Left forelimb (tissue), 1 donor: Measurements from ENCODE around the gene ZNF253.
"Not testable (repeated sequence)": the region's sequence is repeated elsewhere in the genome, so short reads cannot be mapped to it uniquely, and the experiment has no call there.

Experiments
- DNase-seq: peaks from one replicate; pipeline ENCODE4 v3.0.0-alpha.2; 2018; ENCODE audit warnings: low spot score

The ZNF253 gene

GRCh38 chr19:19865750-19866610, at the start of gene ZNF253:
ZNF253 (plus strand) TSS chr19:19865882; CDS start chr19:19865997, 115 bp downstream.
- DNase-seq: peak; percentile 96

GRCh38 chr19:19816679-19817078, 49.0 kb upstream of the ZNF253 start:
- no peak for DNase-seq

GRCh38 chr19:19817357-19817756, 48.3 kb upstream of the ZNF253 start:
- no peak for DNase-seq

GRCh38 chr19:19820774-19821320, 44.8 kb upstream of the ZNF253 start:
- DNase-seq: no peak

GRCh38 chr19:19821366-19821951, 44.2 kb upstream of the ZNF253 start, which contains the start of gene ZNF506:
ZNF506 (minus strand) TSS chr19:19821750; CDS start chr19:19821603, 147 bp downstream.
- DNase-seq: peak; percentile 98

GRCh38 chr19:19821976-19822375, 43.7 kb upstream of the ZNF253 start:
- peak; percentile 69 for DNase-seq

- DNase-seq: no peak
Observed at GRCh38 chr19:19823916-19824315, 41.8 kb upstream of the ZNF253 start.

GRCh38 chr19:19826875-19827274, 38.8 kb upstream of the ZNF253 start:
- DNase-seq: no peak

GRCh38 chr19:19835560-19836038, 30.1 kb upstream of the ZNF253 start:
- no peak for DNase-seq

- no peak for DNase-seq
Observed at GRCh38 chr19:19847781-19848180, 17.9 kb upstream of the ZNF253 start.

GRCh38 chr19:19849056-19849455, 16.6 kb upstream of the ZNF253 start:
- DNase-seq: no peak

GRCh38 chr19:19851740-19852139, 13.9 kb upstream of the ZNF253 start:
- not testable (repeated sequence) for DNase-seq

- DNase-seq: no peak
Observed at GRCh38 chr19:19858751-19859150, 6.9 kb upstream of the ZNF253 start.

GRCh38 chr19:19860756-19861390, 4.8 kb upstream of the ZNF253 start:
- no peak for DNase-seq

- DNase-seq: no peak
Observed at GRCh38 chr19:19866611-19867248, 1.0 kb downstream of the ZNF253 start.

GRCh38 chr19:19870086-19870485, 4.4 kb downstream of the ZNF253 start:
- not testable (repeated sequence) for DNase-seq

GRCh38 chr19:19871932-19872331, 6.2 kb downstream of the ZNF253 start:
- DNase-seq: no peak

- DNase-seq: no peak
Observed at GRCh38 chr19:19873381-19873780, 7.7 kb downstream of the ZNF253 start.

GRCh38 chr19:19877724-19878123, 12.0 kb downstream of the ZNF253 start:
- DNase-seq: no peak

- DNase-seq: no peak
Observed at GRCh38 chr19:19884583-19884982, 18.9 kb downstream of the ZNF253 start.

- DNase-seq: not testable (repeated sequence)
Observed at GRCh38 chr19:19892055-19892941, 26.6 kb downstream of the ZNF253 start.
